CD4-positive, alpha-beta T cell (primary cell): ENCODE data around the gene ACCS. TPM values are rescaled to one million over a fixed set of nuclear protein-coding genes. Genes with fewer than 3 reads are reported as not detected.

Experiments
- ATAC-seq: fragments of 200-7000 bp; cut with Tn5 transposase; one replicate; pipeline ENCODE4 v1.10.0; 2022; ENCODE audit warnings: mild to moderate bottlenecking; ENCODE audit not compliant: poor library complexity
- CTCF ChIA-PET: fragments of 350-600 bp; sonication (Branson Sonifier 250); formaldehyde crosslinking; loops from one replicate; lab custom pipeline; 2021; ENCODE audit warnings: antibody characterized with exemption, inconsistent platforms; lab: Charles Lee
- POLR2A ChIA-PET: fragments of 350-600 bp; sonication (Branson Sonifier 250); formaldehyde crosslinking; loops from one replicate; lab custom pipeline; 2021; ENCODE audit warnings: antibody characterized with exemption, inconsistent platforms; lab: Charles Lee
- DNase-seq, 14 experiments: peaks; one replicate each; pipeline ENCODE4 v3.0.0-alpha.2; 2013 to 2020; ENCODE audit warnings: mixed read lengths in 2 of 14
- H3K27ac ChIP-seq, 2 donors: one replicate each; pipeline versions ENCODE4 v1.5.1 to v1.7.0; 2013; ENCODE audit warnings: low read length in 2 of 2, low read depth in 1 of 2, mild to moderate bottlenecking in 1 of 2
- H3K27me3 ChIP-seq, 2 experiments: 1 replicate in 1 of 2; 2 replicates in 1 of 2; pipeline versions ENCODE4 v1.6.1 to v1.7.0; 2013; ENCODE audit warnings: low read length in 2 of 2, control low read depth in 1 of 2, mild to moderate bottlenecking in 1 of 2, moderate library complexity in 1 of 2; ENCODE audit not compliant: insufficient read depth in 2 of 2, control insufficient read depth in 1 of 2
- H3K36me3 ChIP-seq: one replicate; pipeline ENCODE4 v1.6.1; 2013; ENCODE audit warnings: low read length, control low read depth; ENCODE audit not compliant: insufficient read depth
- H3K4me1 ChIP-seq: one replicate; pipeline ENCODE4 v1.6.1; 2013; ENCODE audit warnings: low read length, control low read depth; ENCODE audit not compliant: insufficient read depth
- H3K4me3 ChIP-seq: one replicate; pipeline ENCODE4 v1.5.1; 2013; ENCODE audit warnings: mild to moderate bottlenecking, low read length, moderate library complexity
- H3K9me3 ChIP-seq, 2 experiments: 1 replicate in 1 of 2; 2 replicates in 1 of 2; pipeline versions ENCODE4 v1.6.1 to v1.7.0; 2013; ENCODE audit warnings: low read length in 2 of 2, mild to moderate bottlenecking in 2 of 2, control low read depth in 1 of 2, moderate library complexity in 1 of 2; ENCODE audit not compliant: control insufficient read depth in 1 of 2, insufficient read depth in 1 of 2
- H3K27ac Mint-ChIP-seq: one replicate; pipeline ENCODE4 v1.8.0; 2020; ENCODE audit warnings: mixed read lengths
- H3K27me3 Mint-ChIP-seq: one replicate; pipeline ENCODE4 v1.8.0; 2021; ENCODE audit warnings: mixed read lengths
- H3K36me3 Mint-ChIP-seq: one replicate; pipeline ENCODE4 v1.8.0; 2021; ENCODE audit warnings: low read depth, mixed read lengths
- H3K4me1 Mint-ChIP-seq: one replicate; pipeline ENCODE4 v1.8.0; 2021; ENCODE audit warnings: low read depth, mixed read lengths
- H3K4me3 Mint-ChIP-seq: one replicate; pipeline ENCODE4 v1.8.0; 2020; ENCODE audit warnings: mild to moderate bottlenecking, mixed read lengths
- H3K9me3 Mint-ChIP-seq: one replicate; pipeline ENCODE4 v1.8.0; 2020; ENCODE audit warnings: mixed read lengths
- intact Hi-C, 2 experiments: fragments of 100-400 bp; cut with DNase I in 1 of 2; cut with micrococcal nuclease in 1 of 2; formaldehyde crosslinking; loops; one replicate each; pipeline versions ENCODE4 v1.15.1 to v1.9.0; 2023 to 2025; cut with DNase I, micrococcal nuclease
- total RNA-seq, 174 experiments: library from RNA in 2 of 174; stranded (reverse) in 2 of 174; gene quantifications; one replicate each; pipeline ENCODE4 v1.2.3 and lab custom pipeline; 2021 to 2026
- TF ChIP-seq, protein P1 (sequence below): fragments of 200-600 bp; IDR thresholded peaks from one replicate; pipeline ENCODE4 v1.8.0; 2022; ENCODE audit warnings: antibody characterized with exemption, mild to moderate bottlenecking

Gene ACCS
- total RNA-seq, 2 experiments from 2014 or later, result 17.7 to 18.7 TPM

DNA sequence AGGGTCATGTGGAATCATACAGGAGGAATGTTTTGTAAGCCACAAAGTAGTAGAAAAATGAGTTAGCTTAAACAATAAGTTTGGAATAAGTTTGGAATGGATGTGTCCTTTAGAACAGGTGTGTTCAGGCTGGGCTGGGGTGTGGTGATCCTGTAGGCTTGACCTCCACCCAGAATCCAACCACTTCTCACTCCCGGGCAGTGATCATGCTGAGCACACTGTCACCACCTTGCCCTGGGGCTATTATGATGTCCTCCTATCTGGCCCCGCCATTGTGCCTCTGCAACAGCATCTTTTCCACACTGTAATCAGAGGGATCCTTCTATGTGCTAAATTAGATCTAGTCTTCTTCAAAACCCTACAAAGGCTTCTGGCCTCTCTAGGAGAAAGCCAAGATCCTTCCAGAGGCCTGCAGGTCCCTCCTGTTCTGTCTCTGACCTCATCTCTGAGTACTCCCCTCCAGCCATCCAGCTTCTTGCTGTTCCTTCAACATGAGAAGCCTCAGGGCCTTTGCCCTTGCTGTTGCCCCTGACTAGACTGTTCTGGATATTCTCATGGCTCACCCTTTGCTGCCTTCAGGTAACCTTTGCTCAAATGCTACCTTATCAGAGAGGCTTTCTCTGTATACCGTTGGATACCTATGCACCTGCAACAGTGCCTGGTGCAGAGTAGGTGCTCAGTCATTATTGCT, 37.1 kb upstream of the ACCS start:
- peaks cover 4 to 15% of the 10 kb centered on the region in 2 experiments for H3K27me3 ChIP-seq
- H3K9me3 ChIP-seq, result peaks cover 0 to 4% of the 10 kb centered on the region in 2 experiments
- ChIA-PET CTCF (no interaction called here), POLR2A (no interaction called here)
- H3K27ac Mint-ChIP-seq, result no peak overlapping the region
- H3K9me3 Mint-ChIP-seq, result peaks cover 7% of the 10 kb centered on the region
- no peak overlapping the region for H3K4me3 ChIP-seq
- no peak overlapping the region for H3K27ac ChIP-seq
- H3K36me3 ChIP-seq, result no peaks in the 10 kb centered on the region
- peaks cover 56% of the 10 kb centered on the region for H3K27me3 Mint-ChIP-seq
- no peak overlapping the region for H3K4me3 Mint-ChIP-seq
- intact Hi-C loops, result no loop called here
- H3K36me3 Mint-ChIP-seq, result no peaks in the 10 kb centered on the region
- DNase-seq, result no peak
- ATAC-seq, result no peak
- no peaks in the 10 kb centered on the region for H3K4me1 ChIP-seq
- H3K4me1 Mint-ChIP-seq, result no peaks in the 10 kb centered on the region
- TF ChIP-seq, protein P1, sequence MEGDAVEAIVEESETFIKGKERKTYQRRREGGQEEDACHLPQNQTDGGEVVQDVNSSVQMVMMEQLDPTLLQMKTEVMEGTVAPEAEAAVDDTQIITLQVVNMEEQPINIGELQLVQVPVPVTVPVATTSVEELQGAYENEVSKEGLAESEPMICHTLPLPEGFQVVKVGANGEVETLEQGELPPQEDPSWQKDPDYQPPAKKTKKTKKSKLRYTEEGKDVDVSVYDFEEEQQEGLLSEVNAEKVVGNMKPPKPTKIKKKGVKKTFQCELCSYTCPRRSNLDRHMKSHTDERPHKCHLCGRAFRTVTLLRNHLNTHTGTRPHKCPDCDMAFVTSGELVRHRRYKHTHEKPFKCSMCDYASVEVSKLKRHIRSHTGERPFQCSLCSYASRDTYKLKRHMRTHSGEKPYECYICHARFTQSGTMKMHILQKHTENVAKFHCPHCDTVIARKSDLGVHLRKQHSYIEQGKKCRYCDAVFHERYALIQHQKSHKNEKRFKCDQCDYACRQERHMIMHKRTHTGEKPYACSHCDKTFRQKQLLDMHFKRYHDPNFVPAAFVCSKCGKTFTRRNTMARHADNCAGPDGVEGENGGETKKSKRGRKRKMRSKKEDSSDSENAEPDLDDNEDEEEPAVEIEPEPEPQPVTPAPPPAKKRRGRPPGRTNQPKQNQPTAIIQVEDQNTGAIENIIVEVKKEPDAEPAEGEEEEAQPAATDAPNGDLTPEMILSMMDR, result no peak

DNA sequence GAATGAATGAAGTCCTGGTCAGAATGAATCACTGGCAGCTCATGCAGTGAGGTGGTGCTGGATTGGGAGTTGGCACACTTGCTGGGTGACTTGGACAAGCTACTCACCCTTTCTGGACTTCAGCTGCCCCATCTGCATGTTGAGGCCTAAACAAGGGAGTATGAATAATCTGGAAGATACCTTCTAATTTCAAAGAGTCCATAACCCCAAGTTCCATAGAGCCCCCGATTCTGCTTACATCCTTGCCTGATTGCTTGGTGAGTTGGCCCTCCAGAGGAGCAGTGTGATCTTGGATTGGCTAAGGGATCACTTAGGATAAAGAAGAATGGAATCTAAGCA, 36.6 kb upstream of the ACCS start:
- H3K4me1 Mint-ChIP-seq, result no peaks in the 10 kb centered on the region

DNA sequence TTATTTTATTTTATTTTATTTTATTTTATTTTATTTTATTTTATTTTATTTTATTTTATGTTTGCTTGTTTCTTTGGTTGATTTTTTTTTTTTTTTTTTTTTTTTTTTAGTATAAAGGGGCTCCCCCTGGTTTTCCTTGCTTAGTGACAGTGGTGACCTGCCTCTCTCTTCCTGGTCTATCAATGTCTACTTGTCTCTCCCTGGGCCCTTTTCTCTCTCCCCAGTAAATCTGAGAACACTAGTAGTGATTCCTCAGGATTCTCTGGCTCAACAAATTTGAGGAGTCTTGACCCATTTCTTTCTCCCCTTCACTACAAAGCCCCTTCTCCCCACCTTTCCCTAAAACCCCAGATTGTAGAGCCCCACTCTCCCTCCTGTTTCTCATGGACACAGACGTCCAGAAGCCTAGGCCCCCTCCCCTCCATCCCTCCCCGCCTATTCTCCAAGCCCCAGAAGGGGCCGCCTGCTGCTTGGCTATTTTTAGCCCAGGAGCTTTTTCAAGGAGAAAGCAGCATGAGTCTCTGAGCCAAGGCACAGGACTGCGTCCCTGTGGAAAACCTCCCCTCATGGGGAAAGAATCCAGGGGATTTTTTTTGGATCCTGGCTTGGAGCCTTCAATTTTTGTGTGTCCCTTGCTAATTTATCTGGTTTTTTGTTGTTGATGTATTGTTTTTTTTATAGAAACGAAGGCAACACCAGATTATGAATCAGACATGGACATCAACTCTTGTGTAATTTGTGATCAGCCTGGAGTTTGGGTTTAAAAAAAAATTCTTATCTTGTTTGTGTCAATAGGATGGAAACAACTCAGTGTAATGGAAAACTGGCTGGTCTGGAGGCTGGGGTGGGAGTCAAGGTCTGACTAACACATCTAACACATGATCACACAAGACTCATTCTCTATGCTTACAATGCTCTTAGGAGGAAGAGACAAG, 35.8 kb upstream of the ACCS start:
- H3K4me3 Mint-ChIP-seq, result no peak overlapping the region
- CTCF ChIA-PET, result no interaction called here
- Histone ChIP-seq H3K27me3 (peaks cover 4 to 15% of the 10 kb centered on the region in 2 experiments), H3K9me3 (peaks cover 0 to 4% of the 10 kb centered on the region in 2 experiments), H3K4me1 (no peaks in the 10 kb centered on the region), H3K27ac (no peak overlapping the region), H3K4me3 (no peak overlapping the region), H3K36me3 (no peaks in the 10 kb centered on the region)
- H3K4me1 Mint-ChIP-seq, result no peaks in the 10 kb centered on the region
- intact Hi-C loops, result no loop called here
- no peak overlapping the region for H3K27ac Mint-ChIP-seq
- DNase-seq (no peak), ATAC-seq (no peak)
- peaks cover 48% of the 10 kb centered on the region for H3K27me3 Mint-ChIP-seq
- POLR2A ChIA-PET, result no interaction called here
- no peaks in the 10 kb centered on the region for H3K36me3 Mint-ChIP-seq
- TF ChIP-seq, protein P1, result no peak
- H3K9me3 Mint-ChIP-seq, result peaks cover 5% of the 10 kb centered on the region

More for the DNA sequence above, 36.6 kb upstream of the ACCS start:
- no peak for ATAC-seq
- Histone ChIP-seq H3K27me3 (peaks cover 4 to 15% of the 10 kb centered on the region in 2 experiments), H3K27ac (no peak overlapping the region), H3K36me3 (no peaks in the 10 kb centered on the region), H3K4me1 (no peaks in the 10 kb centered on the region), H3K9me3 (peaks cover 0 to 4% of the 10 kb centered on the region in 2 experiments), H3K4me3 (no peak overlapping the region)
- no peak for DNase-seq
- Mint-ChIP-seq H3K36me3 (no peaks in the 10 kb centered on the region), H3K27me3 (peaks cover 51% of the 10 kb centered on the region), H3K9me3 (peaks cover 5% of the 10 kb centered on the region), H3K27ac (no peak overlapping the region), H3K4me3 (no peak overlapping the region)
- intact Hi-C loops, result no loop called here
- POLR2A ChIA-PET, result no interaction called here
- TF ChIP-seq, protein P1, result no peak
- CTCF ChIA-PET, result no interaction called here
